ENCODE measurements around the gene EFEMP1.
"Not testable (repeated sequence)": the region's sequence is repeated elsewhere in the genome, so short reads cannot be mapped to it uniquely, and the experiment has no call there.

EFEMP1 gene

DNA sequence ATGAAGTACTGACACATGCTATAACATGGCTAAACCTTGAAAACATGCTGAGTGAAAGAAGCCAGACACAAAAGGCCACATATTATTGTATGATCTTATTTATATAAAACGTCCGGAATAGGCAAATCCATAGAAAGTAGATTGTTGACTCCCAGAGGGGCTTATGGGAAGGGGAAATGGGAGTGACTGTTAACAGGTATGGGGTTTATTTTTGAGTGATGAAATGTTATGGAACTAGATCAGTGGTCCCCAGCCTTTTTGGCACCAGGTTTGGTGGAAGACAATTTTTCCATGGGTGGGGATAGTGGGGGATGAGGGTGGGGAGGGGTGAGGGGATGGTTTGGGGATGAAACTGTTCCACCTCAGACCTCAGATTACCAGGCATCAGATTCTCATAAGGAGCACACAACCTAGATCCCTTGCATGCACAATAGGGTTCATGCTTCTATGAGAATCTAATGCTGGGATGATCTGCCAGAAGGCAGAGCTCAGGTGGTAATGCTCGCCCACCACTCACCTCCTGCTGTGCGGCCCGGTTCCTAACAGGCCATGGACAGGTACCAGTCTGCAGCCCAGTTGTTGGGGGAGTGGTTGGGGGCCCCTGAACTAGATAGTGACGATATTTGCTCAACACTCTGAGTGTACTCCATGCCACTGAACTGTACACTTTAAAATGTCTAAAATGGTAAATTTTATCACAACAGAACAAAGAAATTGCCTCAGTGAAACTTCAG, 59.1 kb downstream of the EFEMP1 start:
- no peak for DNase-seq

DNA sequence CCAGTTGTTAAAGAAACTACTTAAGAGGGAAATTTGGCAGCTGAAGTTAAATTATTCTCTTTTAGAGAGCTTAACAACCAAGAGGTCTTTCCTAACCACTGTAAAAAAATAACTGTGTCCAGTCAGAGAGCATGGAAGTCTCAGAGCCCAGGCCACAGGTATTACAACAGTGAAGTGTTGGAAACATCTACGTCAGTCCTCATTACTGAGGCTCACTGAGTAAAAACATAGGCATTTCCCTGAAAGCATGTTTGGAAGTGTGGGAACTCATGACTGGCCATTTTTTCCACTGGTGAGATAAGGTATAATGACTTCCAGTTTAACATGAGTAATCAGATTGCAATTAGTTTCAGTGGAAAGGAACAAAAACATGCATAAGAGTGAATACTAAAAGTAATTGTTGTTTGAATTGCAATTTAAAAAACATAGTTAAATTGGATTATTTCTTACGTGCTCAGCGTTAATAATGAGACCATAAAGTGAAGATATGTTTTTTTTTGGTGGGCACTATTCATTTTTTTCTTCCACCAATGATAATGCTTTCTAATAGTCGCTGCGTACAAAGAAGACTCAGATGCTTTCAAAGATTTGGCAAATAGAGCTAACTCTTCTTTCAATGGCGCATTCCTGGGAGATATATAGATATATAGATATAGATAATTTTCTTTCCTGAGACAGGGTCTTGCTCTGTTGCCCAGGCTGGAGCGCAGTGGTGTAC, 60.8 kb downstream of the EFEMP1 start:
- no peak for DNase-seq

- no peak for DNase-seq
These were observed 61.3 kb downstream of the EFEMP1 start for GRCh38 chr2:55862246-55862645.

GRCh38 chr2:55861733-55862132, 61.8 kb downstream of the EFEMP1 start:
- DNase-seq: no peak

GRCh38 chr2:55860832-55861231, 62.8 kb downstream of the EFEMP1 start:
- no peak for DNase-seq

DNA sequence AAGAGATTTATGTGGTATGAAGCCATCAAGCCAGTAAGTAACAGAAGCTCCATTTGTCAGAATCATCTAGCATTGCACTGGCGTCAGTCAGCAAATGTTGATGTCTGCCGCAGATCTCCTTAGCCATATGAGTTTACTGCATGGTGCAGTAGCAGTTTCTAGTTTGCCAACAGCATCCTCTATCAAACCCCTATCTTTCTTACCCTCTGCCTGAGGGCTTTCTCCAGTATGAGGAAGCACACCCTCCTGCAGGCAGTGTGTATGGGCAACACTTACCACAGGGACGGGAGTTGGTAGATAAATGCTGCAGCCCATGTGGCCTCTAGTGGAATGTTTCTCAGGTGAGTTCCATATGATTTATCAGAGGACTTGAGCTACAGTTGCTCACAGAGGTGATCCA, 63.7 kb downstream of the EFEMP1 start:
- DNase-seq: no peak

DNA sequence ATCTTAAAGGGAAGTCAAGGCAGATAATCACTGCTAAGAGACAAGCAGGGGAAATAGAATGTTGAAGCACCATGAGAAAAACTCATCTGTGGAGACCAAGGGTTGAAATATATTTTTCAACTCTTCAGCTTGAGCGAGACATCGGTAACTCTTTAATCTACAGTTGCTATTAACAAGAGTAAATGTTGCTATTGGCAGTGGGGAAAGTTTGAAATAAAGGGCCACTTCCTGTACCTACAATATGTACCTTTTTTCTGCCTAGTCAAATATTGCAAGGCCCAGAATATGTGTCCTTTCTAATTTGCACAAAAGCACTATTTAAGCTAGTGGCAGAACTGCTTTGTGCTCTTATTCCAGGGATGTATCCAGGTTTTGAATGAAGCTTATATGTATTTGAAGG, 65.8 kb downstream of the EFEMP1 start:
- DNase-seq: no peak

GRCh38 chr2:55856936-55857335, 66.6 kb downstream of the EFEMP1 start:
- DNase-seq: no peak

DNA sequence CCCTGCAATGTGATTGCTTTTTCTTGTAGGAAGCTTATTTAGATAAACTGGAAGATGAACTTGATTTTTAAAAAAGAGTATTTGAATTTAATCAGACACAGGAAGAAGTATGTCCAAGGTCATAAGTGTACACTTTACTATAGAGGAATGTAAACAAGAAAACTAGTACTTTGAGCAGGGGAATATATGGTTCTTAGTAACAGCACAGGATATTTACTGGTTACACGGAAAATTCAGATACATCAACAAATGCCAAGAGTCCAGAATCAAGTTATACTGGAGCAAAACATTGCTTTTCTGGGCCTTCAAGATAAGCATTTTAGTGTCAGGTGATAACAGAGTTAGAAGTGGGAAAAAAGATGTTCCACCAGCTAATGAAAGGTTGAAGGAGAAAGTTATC, 75.5 kb downstream of the EFEMP1 start:
- no peak for DNase-seq

GRCh38 chr2:55846426-55846825, 77.2 kb downstream of the EFEMP1 start:
- no peak for DNase-seq

DNA sequence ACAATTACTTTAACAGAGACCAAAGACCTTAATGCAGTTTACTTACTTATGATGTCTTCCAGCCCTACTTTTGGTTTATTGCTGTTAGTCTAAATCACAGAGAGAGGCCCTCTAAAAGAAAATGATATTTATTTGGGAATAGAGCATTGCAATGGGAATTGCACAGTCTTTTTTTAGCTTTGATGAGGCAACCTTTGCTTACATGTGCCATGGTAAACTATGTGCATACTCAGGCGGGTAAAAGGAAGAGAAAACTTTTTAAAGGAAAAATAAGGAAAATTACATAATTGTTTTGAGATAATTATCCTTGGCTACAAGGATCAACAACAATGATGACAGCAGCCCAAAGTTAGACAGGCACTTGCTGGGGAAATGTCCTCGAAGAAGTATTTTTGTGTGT, 78.6 kb downstream of the EFEMP1 start:
- DNase-seq: no peak

- DNase-seq: no peak
These were observed 79.6 kb downstream of the EFEMP1 start for GRCh38 chr2:55843994-55844345.

DNA sequence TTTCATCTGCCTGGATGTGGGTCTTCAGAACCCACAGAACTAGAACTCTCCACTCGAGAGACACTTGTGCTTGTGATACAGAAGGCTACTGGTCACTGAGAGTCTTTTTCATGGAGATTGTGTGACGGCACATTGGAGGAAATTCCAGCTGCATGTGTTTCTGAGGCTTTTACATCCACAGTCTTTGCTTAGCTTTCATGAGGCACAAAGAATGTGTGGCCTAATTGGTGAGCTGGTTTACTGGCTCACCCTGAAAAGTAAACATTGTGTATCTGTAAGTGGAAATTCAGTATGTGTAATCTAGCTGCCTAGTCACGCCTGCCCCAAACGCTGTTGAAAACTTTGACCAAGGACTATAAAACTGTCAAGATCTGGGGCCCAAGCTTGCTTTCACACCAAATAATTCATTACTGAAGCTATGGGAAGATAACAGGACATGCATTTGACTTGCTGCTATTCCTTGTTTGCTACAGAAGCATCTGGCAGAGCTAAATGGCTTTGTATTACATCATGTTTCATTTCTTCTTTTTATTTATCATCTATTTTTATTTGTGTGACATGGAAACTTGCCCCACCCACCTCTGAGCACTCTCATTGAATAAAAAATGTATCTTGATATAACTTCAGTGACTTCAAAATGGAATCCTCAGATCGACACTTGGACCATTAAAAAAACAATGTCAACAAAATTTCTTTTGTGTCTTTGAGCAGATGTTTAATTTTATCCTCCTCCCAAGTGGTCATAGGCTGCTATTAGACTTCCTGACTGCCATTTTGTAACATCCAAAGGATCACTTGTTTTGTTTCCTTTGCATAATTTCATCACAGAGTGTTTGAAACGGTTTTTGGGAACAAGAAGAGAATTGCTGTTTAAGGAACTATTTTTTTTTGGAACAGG, 80.2 kb downstream of the EFEMP1 start:
- DNase-seq: no peak

GRCh38 chr2:55842046-55842445, 81.5 kb downstream of the EFEMP1 start:
- no peak for DNase-seq

DNA sequence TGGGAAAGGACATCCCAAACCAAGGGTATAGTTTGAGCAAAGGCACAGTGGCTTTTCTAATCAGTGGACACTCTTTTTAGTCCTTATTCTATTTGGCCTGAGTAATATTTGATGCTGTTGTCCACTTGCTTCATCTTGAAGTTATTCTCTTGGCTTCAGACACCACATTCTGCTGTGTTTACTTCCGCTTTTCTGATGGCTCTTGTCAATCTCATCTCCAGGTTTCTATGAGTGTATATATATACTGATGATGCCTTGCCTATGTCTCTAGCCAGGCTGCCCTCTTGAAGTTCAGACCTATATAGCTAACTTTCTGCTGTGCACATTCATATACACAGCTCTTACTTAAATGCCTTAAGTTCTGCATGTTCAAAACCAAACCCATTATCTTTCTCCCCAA, 83.1 kb downstream of the EFEMP1 start:
- no peak for DNase-seq

GRCh38 chr2:55839182-55839819, 84.3 kb downstream of the EFEMP1 start:
- no peak for DNase-seq

DNA sequence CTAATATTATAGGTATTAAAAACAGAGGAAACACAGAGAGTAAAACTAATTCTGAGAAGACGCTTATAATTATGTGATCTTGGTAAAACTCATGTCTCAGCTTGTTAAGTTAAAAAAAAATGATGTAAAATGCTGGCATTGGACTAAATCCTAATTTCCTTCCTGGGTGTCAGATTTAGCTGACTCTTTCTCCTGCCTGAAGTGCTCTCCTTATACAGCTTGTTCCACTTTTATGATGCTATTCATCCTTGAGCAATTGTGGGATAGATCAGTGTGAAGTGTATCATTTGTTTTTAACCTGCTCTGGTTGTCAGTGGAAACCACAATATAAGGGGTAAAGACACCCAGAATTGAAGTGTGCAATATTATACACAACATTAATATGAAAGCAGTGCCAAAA, 84.9 kb downstream of the EFEMP1 start:
- no peak for DNase-seq

DNA sequence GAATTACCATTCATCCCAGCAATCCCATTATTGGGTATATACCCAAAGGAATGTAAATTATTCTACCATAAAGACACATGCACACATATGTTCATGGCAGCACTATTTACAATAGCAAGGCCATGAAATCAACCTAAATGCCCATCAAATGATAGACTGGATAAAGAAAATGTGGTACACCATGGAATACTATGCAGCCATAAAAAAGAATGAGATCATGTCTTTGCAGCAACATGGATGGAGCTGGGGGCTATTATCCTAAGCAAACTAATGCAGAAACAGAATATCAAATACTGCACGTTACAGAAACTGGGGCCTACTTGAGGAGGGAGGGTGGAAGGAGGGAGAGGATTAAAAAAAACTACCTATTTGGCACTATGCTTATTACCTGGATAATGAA, 85.5 kb downstream of the EFEMP1 start:
- DNase-seq: not testable (repeated sequence)

DNA sequence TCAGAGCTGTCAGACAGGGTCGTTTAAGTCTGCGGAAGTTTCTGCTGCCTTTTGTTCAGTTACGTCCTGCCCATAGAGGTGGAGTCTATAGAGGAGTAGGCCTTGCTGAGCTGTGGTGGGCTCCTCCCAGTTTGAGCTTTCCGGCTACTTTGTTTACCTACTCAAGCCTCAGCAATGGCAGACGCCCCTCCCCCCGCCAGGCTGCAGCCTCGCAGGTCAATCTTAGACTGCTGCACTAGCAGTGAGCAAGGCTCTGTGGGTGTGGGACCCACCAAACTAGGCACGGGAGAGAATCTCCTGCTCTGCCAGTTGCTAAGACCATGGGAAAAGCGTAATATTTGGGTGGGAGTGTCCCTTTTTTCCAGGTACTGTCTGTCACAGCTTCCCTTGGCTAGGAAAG, 86.5 kb downstream of the EFEMP1 start:
- no peak for DNase-seq

DNA sequence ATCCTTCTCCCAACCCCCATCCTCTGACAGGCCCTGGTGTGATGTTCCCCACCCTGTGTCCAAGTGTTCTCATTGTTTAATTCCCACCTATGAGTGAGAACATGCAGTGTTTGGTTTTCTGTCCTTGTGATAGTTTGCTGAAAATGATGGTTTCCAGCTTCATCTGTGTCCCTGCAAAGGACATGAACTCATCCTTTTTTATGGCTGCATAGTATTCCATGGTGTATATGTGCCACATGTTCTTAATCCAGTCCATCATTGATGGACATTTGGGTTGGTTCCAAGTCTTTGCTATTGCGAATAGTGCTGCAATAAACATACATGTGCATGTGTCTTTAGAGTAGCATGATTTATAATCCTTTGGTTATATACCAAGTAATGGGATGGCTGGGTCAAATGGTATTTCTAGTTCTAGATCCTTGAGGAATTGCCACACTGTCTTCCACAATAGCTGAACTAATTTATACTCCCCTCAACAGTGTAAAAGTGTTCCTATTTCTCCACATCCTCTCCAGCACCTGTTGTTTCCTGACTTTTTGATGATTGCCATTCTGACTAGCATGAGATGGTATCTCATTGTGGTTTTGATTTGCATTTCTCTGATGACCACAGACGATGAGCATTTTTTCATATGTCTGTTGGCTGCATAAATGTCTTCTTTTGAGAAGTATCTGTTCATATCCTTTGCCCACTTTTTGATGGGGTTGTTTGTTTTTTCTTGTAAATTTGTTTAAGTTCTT, 91.7 kb downstream of the EFEMP1 start:
- DNase-seq: not testable (repeated sequence)

GRCh38 chr2:55827855-55828254, 95.7 kb downstream of the EFEMP1 start:
- no peak for DNase-seq

- not testable (repeated sequence) for DNase-seq
These were observed 96.2 kb downstream of the EFEMP1 start for GRCh38 chr2:55827428-55827827.

All from stimulated activated CD4-positive, alpha-beta T cell treated with anti-CD3 and anti-CD28 coated beads, Interleukin-4, amount 100 ng/mL, for 24 hours (primary cell).